ENCODE measurements around the gene PGBD2.

Gene PGBD2

GRCh38 chr1:248906009-248906752 is at the start of gene PGBD2:
Gene PGBD2, plus strand, starts transcription at chr1:248906235. Its CDS starts 7,628 bp downstream, at chr1:248913863.
- peak; percentile 93 for DNase-seq (ENCODE audit: low read depth)
- TF ChIP-seq CTCF (IDR thresholded peaks at IDR 0.05; ENCODE audit: insufficient read depth, low read depth, low read length, missing control alignments) = peak; percentile 61
- H3K4me3 ChIP-seq (ENCODE audit: low read length) = peak within 1 kb of the TSS; percentile 70

GRCh38 chr1:248857201-248857600 is 48.8 kb upstream of the PGBD2 start:
- no peak for DNase-seq (ENCODE audit: low read depth)
- no peak for TF ChIP-seq CTCF (IDR thresholded peaks at IDR 0.05; ENCODE audit: insufficient read depth, low read depth, low read length, missing control alignments)
- H3K4me3 ChIP-seq (ENCODE audit: low read length) = peak overlapping the region; percentile 85

- no peak for TF ChIP-seq CTCF (IDR thresholded peaks at IDR 0.05; ENCODE audit: insufficient read depth, low read depth, low read length, missing control alignments)
- no peak for DNase-seq (ENCODE audit: low read depth)
- peak overlapping the region; percentile 85 for H3K4me3 ChIP-seq (ENCODE audit: low read length)
Observed at GRCh38 chr1:248857749-248858095, 48.3 kb upstream of the PGBD2 start.

- TF ChIP-seq CTCF (IDR thresholded peaks at IDR 0.05; ENCODE audit: insufficient read depth, low read depth, low read length, missing control alignments) = peak; percentile 13
- DNase-seq (ENCODE audit: low read depth) = peak; percentile 82
- peak overlapping the region; percentile 85 for H3K4me3 ChIP-seq (ENCODE audit: low read length)
Observed at GRCh38 chr1:248858096-248858890, 47.7 kb upstream of the PGBD2 start.

- peak; percentile 98 for DNase-seq (ENCODE audit: low read depth)
Observed at GRCh38 chr1:248858891-248859889, 46.8 kb upstream of the PGBD2 start, which contains the start of gene ZNF692. Gene ZNF692, minus strand, starts transcription at chr1:248859085. Its CDS starts 776 bp downstream, at chr1:248858309.

More at GRCh38 chr1:248858891-248859889, 46.8 kb upstream of the PGBD2 start, which contains the start of gene ZNF692:
- H3K4me3 ChIP-seq (ENCODE audit: low read length) = peak within 1 kb of the TSS; percentile 85
- no peak for TF ChIP-seq CTCF (IDR thresholded peaks at IDR 0.05; ENCODE audit: insufficient read depth, low read depth, low read length, missing control alignments)

All from epithelial cell of esophagus (primary cell).